A549 (cell line): ENCODE data around the gene NFRKB. TPM values are rescaled to one million over a fixed set of nuclear protein-coding genes. Genes with fewer than 3 reads are reported as not detected.

Experiments
- ATAC-seq, 2 experiments: fragments of 200-7000 bp in 1 of 2; fragments of >200 bp in 1 of 2; cut with Nextera tagmentation in 1 of 2; cut with Tn5 transposase in 1 of 2; 3 replicates each; pipeline versions ENCODE4 v1.8.0 to v1.9.1; 2018 to 2020; ENCODE audit warnings: mild to moderate bottlenecking in 1 of 2, moderate library complexity in 1 of 2
- CTCF ChIA-PET: fragments of 300-600 bp; sonication (Branson Sonifier 250); formaldehyde crosslinking; extraction: SDS; loops from one replicate; lab custom pipeline; 2021; ENCODE audit warnings: antibody characterized with exemption, inconsistent platforms; lab: Yijun Ruan, JAX
- POLR2A ChIA-PET: fragments of 350-600 bp; formaldehyde crosslinking; extraction: SDS; loops from one replicate; lab custom pipeline; 2021; ENCODE audit warnings: antibody characterized with exemption, inconsistent platforms; lab: Yijun Ruan, JAX
- DNase-seq, 2 experiments: peaks; one replicate each; pipeline versions ENCODE4 v3.0.0 to v3.0.0-alpha.2; 2011 to 2016; ENCODE audit warnings: low read depth in 1 of 2, low spot score in 1 of 2
- FAIRE-seq: peaks from 2 replicates; lab custom pipeline; 2011; peaks lifted over from hg19 to GRCh38; lab: Jason Lieb, UNC
- H3K27ac ChIP-seq, 2 experiments: fragments of >200 bp; sonication (Bioruptor Twin); formaldehyde crosslinking; 3 replicates each; pipeline ENCODE4 v1.5.1; 2016 to 2017
- H3K4me1 ChIP-seq: fragments of >200 bp; sonication (Bioruptor Twin); formaldehyde crosslinking; 3 replicates; pipeline ENCODE4 v1.6.1; 2016
- H3K4me2 ChIP-seq: fragments of >200 bp; sonication (Bioruptor Twin); formaldehyde crosslinking; 3 replicates; pipeline ENCODE4 v1.6.1; 2016
- H3K4me3 ChIP-seq: fragments of >200 bp; sonication (Bioruptor Twin); formaldehyde crosslinking; 3 replicates; pipeline ENCODE4 v1.5.1; 2016
- H3K9me3 ChIP-seq: fragments of >200 bp; sonication (Bioruptor Twin); formaldehyde crosslinking; 3 replicates; pipeline ENCODE4 v1.6.1; 2016
- CBX8 ChIP-seq: fragments of 200-600 bp; sonication (generic); IDR thresholded peaks from 2 replicates; pipeline ENCODE4 v1.6.1; 2016
- CEBPB ChIP-seq, 2 experiments: fragments of >200 bp in 1 of 2; sonication (Bioruptor Twin) in 1 of 2; formaldehyde crosslinking in 1 of 2; IDR thresholded peaks; 2 replicates each; pipeline ENCODE4 v1.6.1; 2012 to 2016
- EHMT2 ChIP-seq: fragments of 200-600 bp; sonication (generic); IDR thresholded peaks from 2 replicates; pipeline ENCODE4 v1.6.1; 2016; ENCODE audit warnings: antibody characterized with exemption, low read depth, mild to moderate bottlenecking, moderate library complexity
- ESRRA ChIP-seq: fragments of 150-350 bp; IDR thresholded peaks from 2 replicates; pipeline ENCODE4 v1.6.1; 2014; ENCODE audit warnings: mild to moderate bottlenecking, low read length, borderline replicate concordance
- FOSB ChIP-seq: fragments of 250-450 bp; sonication (Bioruptor Pico); IDR thresholded peaks from 2 replicates; pipeline ENCODE4 v1.5.0; 2020; ENCODE audit warnings: mild to moderate bottlenecking, moderate library complexity
- FOSL2 ChIP-seq, 2 experiments: fragments of 450-650 bp in 1 of 2; fragments of >200 bp in 1 of 2; sonication (Bioruptor Twin) in 1 of 2; formaldehyde crosslinking; IDR thresholded peaks; 2 replicates each; pipeline versions ENCODE4 v1.5.0 to v1.6.1; 2016 to 2020; ENCODE audit warnings: mild to moderate bottlenecking in 1 of 2, moderate library complexity in 1 of 2
- GATA3 ChIP-seq: IDR thresholded peaks from 2 replicates; pipeline ENCODE4 v1.6.1; 2012; ENCODE audit warnings: borderline replicate concordance
- HDAC2 ChIP-seq: fragments of 200-600 bp; sonication (generic); IDR thresholded peaks from 2 replicates; pipeline ENCODE4 v1.6.1; 2016
- HEYL ChIP-seq: fragments of 250-450 bp; sonication (Bioruptor Pico); IDR thresholded peaks from 2 replicates; pipeline ENCODE4 v1.8.0; 2021; ENCODE audit warnings: mild to moderate bottlenecking, moderate library complexity
- HOXA7 ChIP-seq: fragments of 250-450 bp; sonication (Bioruptor Pico); IDR thresholded peaks from 2 replicates; pipeline ENCODE4 v1.5.0; 2020; ENCODE audit warnings: mild to moderate bottlenecking, moderate library complexity
- HOXB13 ChIP-seq: fragments of 250-450 bp; sonication (Bioruptor Pico); IDR thresholded peaks from 2 replicates; pipeline ENCODE4 v1.5.0; 2020; ENCODE audit warnings: low read depth, mild to moderate bottlenecking, moderate library complexity
- HOXB5 ChIP-seq: fragments of 250-450 bp; sonication (Bioruptor Pico); IDR thresholded peaks from 2 replicates; pipeline ENCODE4 v1.5.0; 2020; ENCODE audit warnings: mild to moderate bottlenecking, moderate library complexity
- JUN ChIP-seq, 2 experiments: fragments of >200 bp; sonication (Bioruptor Twin); formaldehyde crosslinking; IDR thresholded peaks; 2 replicates in 1 of 2; 3 replicates in 1 of 2; pipeline ENCODE4 v1.6.1; 2016 to 2017
- KDM1A ChIP-seq: fragments of 200-600 bp; sonication (generic); IDR thresholded peaks from 2 replicates; pipeline ENCODE4 v1.6.1; 2016; ENCODE audit warnings: low read depth, mild to moderate bottlenecking
- MAFK ChIP-seq: fragments of 450-650 bp; IDR thresholded peaks from 2 replicates; pipeline ENCODE4 v1.6.1; 2014; ENCODE audit not compliant: partially characterized antibody
- NPAS2 ChIP-seq: fragments of 250-450 bp; sonication (Bioruptor Pico); IDR thresholded peaks from 2 replicates; pipeline ENCODE4 v1.8.0; 2022; ENCODE audit warnings: mild to moderate bottlenecking, moderate library complexity, borderline replicate concordance
- POLR2AphosphoS2 ChIP-seq: conservative IDR thresholded peaks from 2 replicates; pipeline ENCODE4 v1.6.1; 2012; ENCODE audit warnings: low read length, improper control_type of control experiment, inconsistent platforms
- RFX5 ChIP-seq: fragments of 450-650 bp; IDR thresholded peaks from 2 replicates; pipeline ENCODE4 v1.7.1; 2014; ENCODE audit warnings: antibody characterized with exemption, mild to moderate bottlenecking, moderate library complexity
- RNF2 ChIP-seq: fragments of 200-600 bp; sonication (generic); IDR thresholded peaks from 2 replicates; pipeline ENCODE4 v1.6.1; 2016; ENCODE audit warnings: low read depth, mild to moderate bottlenecking, antibody characterized with exemption, moderate library complexity, borderline replicate concordance
- SMC3 ChIP-seq: fragments of >200 bp; sonication (Bioruptor Twin); formaldehyde crosslinking; IDR thresholded peaks from 3 replicates; pipeline ENCODE4 v1.6.1; 2018; ENCODE audit warnings: inconsistent platforms
- TP53 ChIP-seq: fragments of 250-450 bp; sonication (Bioruptor Pico); IDR thresholded peaks from 2 replicates; pipeline ENCODE4 v1.5.0; 2021; ENCODE audit warnings: mild to moderate bottlenecking, moderate library complexity
- ZFP36 ChIP-seq: fragments of 450-650 bp; IDR thresholded peaks from 2 replicates; pipeline ENCODE4 v1.6.1; 2014; ENCODE audit warnings: borderline replicate concordance; ENCODE audit not compliant: partially characterized antibody
- WGBS: methylation state at CpG from one replicate; pipeline ENCODE4 v1.1.6; 2017; ENCODE audit errors: missing lambda C conversion rate; 5-methylcytosine and 5-hydroxymethylcytosine counted together
- polyA plus RNA-seq, 4 experiments: library from polyadenylated mRNA; depleted of rRNA in 3 of 4; stranded (reverse); fragments of >200 nt; fragmentation: RNase III in 1 of 4; extraction: RNeasy Plus Mini Kit Qiagen cat#74134 plus additional on column Dnase treatment in 1 of 4; gene quantifications; 2 replicates in 3 of 4; 3 replicates in 1 of 4; pipeline ENCODE4 v1.2.3, GENCODE V29; 2011 to 2017
- TF ChIP-seq, protein P1 (sequence below): fragments of 450-650 bp; IDR thresholded peaks from 2 replicates; pipeline ENCODE4 v1.6.1; 2014; ENCODE audit warnings: antibody characterized with exemption
- TF ChIP-seq, protein P2 (sequence below): fragments of 250-450 bp; sonication (Bioruptor Pico); IDR thresholded peaks from 2 replicates; pipeline ENCODE4 v1.5.0; 2021; ENCODE audit warnings: mild to moderate bottlenecking, moderate library complexity, borderline replicate concordance
- TF ChIP-seq, protein P3 (sequence below): IDR thresholded peaks from 2 replicates; pipeline ENCODE4 v1.6.1; 2012

NFRKB gene
- polyA plus RNA-seq, 2 of the 4 experiments (the other 2 are of a cell fraction) = 10.2 to 12.6 TPM

DNA sequence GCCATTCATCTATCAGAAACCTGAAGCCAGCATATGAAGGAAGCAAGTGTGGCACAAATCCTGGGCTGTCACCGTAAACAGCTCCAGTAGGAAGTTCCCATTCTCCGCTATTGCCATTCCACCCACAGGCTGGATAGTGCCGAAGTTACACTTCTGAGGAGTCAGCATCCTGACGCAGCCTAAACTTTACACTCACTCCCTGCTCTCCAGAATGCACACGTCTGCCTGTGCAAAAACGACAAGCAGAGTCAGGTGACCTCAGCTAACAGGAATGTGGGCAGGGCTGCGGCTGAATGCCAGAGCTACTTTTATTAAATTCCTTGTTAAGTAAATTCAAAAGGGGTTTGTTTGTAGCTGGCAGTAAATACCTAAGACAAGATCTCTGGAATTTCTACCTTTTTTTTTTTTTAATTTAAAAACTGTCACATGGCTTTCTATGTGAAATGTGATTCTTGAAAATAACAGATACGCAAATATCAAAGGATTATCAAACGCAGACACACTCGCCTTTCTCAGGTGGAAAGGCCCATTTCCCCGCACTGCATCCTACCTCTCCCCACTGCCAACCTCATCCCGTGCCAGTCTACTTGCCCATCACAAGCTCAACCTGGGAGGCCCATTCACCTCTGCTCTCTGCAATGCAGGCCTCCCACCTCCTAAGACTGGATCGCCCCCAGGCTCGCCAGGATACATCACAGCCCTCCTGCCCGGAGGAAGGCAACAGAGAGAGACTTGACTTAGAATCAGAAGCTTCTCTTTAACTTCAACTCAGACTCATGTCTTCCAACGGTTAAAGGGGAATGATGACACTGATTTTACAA is 33.5 kb downstream of the NFRKB start:
- CTCF ChIA-PET = interaction anchor here (1.0 kb wide), 1 partner anchor 270 kb away, joined by 3 read pairs; no protein-coding TSS in a partner anchor
- Histone ChIP-seq H3K4me1 (peaks cover 15% of the 10 kb centered on the region), H3K9me3 (no peaks in the 10 kb centered on the region), H3K4me3 (0 out of 3 replicates have a peak overlapping the region, but pooled peaks have one; percentile 1), H3K4me2 (peak overlapping the region; percentile 82), H3K27ac (peak overlapping the region; percentile 69 to 81)
- FAIRE-seq (no peak), ATAC-seq (peak; percentile 98), DNase-seq (peak; percentile 84 to 89)
- 10% methylated on average over 16 of the region's 16 CpGs for WGBS
- TF ChIP-seq, protein P1, sequence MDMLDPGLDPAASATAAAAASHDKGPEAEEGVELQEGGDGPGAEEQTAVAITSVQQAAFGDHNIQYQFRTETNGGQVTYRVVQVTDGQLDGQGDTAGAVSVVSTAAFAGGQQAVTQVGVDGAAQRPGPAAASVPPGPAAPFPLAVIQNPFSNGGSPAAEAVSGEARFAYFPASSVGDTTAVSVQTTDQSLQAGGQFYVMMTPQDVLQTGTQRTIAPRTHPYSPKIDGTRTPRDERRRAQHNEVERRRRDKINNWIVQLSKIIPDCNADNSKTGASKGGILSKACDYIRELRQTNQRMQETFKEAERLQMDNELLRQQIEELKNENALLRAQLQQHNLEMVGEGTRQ = 0 out of 2 replicates have a peak, but pooled peaks have one; percentile 41
- TF ChIP-seq HEYL = no peak
- TF ChIP-seq GATA3 = peak; percentile 65; the same call in 1 of the 2 replicates
- TF ChIP-seq, protein P2, sequence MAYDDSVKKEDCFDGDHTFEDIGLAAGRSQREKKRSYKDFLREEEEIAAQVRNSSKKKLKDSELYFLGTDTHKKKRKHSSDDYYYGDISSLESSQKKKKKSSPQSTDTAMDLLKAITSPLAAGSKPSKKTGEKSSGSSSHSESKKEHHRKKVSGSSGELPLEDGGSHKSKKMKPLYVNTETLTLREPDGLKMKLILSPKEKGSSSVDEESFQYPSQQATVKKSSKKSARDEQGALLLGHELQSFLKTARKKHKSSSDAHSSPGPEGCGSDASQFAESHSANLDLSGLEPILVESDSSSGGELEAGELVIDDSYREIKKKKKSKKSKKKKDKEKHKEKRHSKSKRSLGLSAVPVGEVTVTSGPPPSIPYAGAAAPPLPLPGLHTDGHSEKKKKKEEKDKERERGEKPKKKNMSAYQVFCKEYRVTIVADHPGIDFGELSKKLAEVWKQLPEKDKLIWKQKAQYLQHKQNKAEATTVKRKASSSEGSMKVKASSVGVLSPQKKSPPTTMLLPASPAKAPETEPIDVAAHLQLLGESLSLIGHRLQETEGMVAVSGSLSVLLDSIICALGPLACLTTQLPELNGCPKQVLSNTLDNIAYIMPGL = no peak
- TF ChIP-seq EHMT2 = no peak
- TF ChIP-seq ZFP36 = no peak
- no peak for TF ChIP-seq FOSL2 (IDR thresholded peaks at IDR 0.05)
- peak; percentile 58 for TF ChIP-seq FOSL2 (CRISPR knock-in tag; IDR thresholded peaks at IDR 0.05)
- TF ChIP-seq JUN (IDR thresholded peaks at IDR 0.05) = peak in 1 of 2 experiments; percentile 17; a peak in 1 of 5 replicates
- peak; percentile 82 for TF ChIP-seq MAFK
- POLR2A ChIA-PET = interaction anchor here (0.7 to 1.1 kb wide), 3 partner anchors 141 to 951 kb away, joined by 3 to 4 read pairs (median 3); partner anchors contain the start of gene PRDM10

DNA sequence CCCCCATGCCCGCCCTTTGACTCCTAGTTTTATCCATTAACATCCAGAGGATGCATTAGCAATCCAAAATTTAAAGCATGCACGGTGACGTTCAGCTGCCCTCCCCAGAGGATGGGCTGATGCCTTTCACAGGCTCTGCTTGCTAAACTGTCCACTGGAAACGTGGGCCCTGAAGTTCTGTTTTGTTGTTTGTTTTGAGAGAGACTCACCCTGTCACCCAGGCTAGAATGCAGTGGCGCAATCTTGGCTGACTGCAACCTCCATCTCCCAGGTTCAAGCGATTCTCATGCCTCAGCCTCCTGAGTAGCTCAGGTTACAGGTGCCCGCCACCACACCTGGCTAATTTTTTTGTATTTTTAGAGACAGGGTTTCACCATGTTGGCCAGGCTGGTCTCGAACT is 39.3 kb downstream of the NFRKB start:
- Histone ChIP-seq H3K4me2 (no peak overlapping the region), H3K9me3 (no peaks in the 10 kb centered on the region), H3K4me3 (no peak overlapping the region), H3K27ac (no peak overlapping the region), H3K4me1 (peaks cover 15% of the 10 kb centered on the region)
- no peak for DNase-seq
- no peak for ATAC-seq
- ChIA-PET POLR2A (no interaction called here), CTCF (no interaction called here)
- 97% methylated on average over 8 of the region's 8 CpGs for WGBS
- TF ChIP-seq RFX5 (no peak), RNF2 (no peak), CBX8 (no peak), TP53 (CRISPR knock-in tag) (no peak), HOXB5 (CRISPR knock-in tag) (no peak), KDM1A (no peak), SMC3 (no peak), HDAC2 (no peak), HOXA7 (no peak), NPAS2 (CRISPR knock-in tag) (no peak), HOXB13 (CRISPR knock-in tag) (no peak), ESRRA (no peak), CEBPB (IDR thresholded peaks at IDR 0.05) (no peak), FOSB (CRISPR knock-in tag) (no peak), POLR2AphosphoS2 (no peak)
- TF ChIP-seq, protein P1 = no peak
- TF ChIP-seq, protein P2 = no peak
- TF ChIP-seq, protein P3, sequence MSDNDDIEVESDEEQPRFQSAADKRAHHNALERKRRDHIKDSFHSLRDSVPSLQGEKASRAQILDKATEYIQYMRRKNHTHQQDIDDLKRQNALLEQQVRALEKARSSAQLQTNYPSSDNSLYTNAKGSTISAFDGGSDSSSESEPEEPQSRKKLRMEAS = no peak
- FAIRE-seq = no peak
